KG1 (cell line): ENCODE measurements around the gene SPOCK1.

ENCODE experiments used
- DNase-seq: peaks from one replicate; lab custom pipeline; 2025; lab: John Stamatoyannopoulos, UW

SPOCK1 gene

DNA sequence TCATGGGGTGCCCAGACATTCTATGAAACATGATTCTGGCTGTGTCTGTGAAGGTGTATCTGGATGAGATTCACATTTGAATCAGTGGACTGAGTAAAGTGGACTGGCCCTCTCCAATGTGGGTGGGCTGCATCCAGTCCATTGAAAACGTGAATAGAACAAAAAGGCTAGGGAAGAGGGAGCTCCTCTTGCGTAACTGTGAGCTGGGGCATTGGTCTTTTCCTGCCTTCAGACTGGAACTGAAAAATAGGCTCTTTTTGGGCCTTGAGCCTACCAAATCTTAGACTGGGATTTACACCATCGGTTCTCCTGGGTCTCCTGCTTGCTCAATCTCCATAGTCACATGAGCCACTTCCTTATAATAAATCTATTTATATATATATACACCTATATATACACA, 170.1 kb downstream of the SPOCK1 start:
- no peak for DNase-seq

DNA sequence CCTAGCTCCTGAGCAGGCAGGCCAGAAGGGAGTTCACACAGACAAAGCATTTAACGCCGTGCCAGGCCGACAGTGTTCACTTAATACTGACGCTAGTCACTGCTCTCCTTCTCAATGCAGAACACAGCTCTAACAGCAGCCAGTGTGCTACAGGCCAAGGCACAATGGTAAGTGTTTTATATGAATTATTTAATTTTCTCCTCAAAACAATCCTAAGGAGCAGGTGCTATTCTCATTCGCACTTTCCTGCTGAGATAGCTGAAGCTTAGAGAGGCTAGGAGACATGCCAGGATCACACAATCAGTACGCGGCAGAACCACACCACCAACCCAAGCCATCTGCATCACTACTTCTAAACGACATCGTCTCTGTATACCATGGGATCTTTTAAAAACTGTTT, 170.7 kb downstream of the SPOCK1 start:
- no peak for DNase-seq

- DNase-seq = no peak
These were observed 173.4 kb downstream of the SPOCK1 start for GRCh38 chr5:137325721-137326120.

GRCh38 chr5:137320056-137321045, 178.8 kb downstream of the SPOCK1 start:
- DNase-seq = no peak

GRCh38 chr5:137318027-137318426, 181.1 kb downstream of the SPOCK1 start:
- no peak for DNase-seq

DNA sequence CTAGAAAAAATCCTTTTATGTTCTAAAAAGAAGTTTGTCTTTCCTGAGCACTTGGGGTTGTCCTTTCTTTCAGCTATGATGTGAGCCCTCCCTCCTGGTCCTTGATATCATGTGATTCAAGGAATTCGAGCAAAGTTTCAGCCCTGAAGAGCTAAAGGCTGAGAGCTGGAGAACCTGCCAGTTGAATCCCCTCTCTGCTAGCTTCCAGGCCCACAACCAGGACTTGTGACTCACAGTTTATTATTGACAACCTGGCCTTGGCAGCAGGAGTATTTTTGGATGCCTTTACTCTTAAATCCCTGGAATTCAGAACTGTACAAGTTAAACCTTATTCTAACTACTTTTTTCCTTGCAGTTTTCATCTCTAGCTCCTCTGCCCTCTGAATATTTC, 182.8 kb downstream of the SPOCK1 start:
- no peak for DNase-seq

- no peak for DNase-seq
These were observed 183.4 kb downstream of the SPOCK1 start for GRCh38 chr5:137315534-137316345.

DNA sequence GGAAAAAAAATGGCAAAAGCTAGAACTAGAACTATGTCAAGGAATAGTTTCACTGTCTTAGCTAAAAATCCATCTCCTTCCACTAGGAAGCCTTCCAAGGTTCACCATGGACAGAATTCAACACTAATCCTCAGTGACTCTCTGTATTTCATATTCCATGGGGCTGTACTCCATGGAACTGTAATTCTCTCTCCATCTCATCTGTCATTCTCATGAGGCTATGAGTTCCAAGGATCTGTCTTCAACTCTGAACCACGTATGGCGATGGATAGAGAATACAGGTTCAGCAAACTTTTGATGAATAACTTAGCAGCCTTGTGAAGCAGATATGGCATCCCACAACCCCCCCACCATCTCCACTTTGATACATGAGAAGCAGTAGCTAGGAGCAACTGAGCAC, 184.0 kb downstream of the SPOCK1 start:
- DNase-seq = no peak

DNA sequence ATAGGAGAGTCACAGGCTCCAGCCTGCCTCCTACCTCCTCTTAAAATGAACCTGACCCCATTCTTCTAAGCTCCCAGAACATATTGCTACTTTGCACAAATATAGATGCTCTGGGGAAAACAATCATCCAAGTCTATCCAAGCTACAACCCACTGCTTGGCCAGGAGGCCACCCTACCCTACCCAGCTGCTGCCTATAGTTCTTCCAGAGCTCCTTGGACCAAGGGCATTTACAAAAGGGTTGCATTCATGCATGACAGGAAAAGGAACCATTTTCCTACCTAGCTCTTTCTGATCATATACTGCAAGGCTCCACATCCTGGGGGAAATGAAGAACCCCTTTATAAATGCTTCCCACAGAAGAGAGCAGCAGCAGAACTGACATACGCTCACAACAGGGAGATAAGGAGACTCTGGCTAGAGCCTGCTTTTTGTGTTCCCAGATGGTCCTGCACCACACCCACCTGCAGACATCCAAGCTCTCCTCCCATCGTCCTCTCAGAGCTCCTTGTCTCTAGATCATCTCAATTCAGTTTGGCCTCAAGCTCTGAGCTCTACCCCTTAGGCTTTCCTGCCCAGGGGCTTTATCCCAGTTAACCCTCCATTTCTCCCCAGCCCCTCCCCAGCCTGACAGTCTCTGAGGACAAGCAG, 185.5 kb downstream of the SPOCK1 start:
- DNase-seq = no peak

DNA sequence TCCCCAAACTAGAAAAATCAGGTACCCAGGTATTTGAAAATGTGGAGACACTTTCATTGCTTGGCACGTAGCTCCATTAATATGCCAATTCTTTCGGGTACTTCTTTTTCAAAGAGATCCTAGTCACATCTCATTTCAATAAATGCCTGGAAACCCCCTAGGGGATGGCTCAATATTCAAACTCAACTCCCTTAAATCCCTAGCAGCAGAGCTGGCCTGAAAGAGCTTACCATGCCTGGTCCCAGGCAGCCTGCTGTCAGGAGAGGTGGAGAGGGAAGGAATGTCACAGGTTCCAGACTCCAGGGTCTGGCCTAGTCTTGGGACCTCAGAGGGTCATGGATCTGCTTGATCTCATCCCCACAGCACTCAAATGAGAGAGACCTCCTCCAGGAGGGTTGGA, 187.1 kb downstream of the SPOCK1 start:
- DNase-seq = no peak

DNA sequence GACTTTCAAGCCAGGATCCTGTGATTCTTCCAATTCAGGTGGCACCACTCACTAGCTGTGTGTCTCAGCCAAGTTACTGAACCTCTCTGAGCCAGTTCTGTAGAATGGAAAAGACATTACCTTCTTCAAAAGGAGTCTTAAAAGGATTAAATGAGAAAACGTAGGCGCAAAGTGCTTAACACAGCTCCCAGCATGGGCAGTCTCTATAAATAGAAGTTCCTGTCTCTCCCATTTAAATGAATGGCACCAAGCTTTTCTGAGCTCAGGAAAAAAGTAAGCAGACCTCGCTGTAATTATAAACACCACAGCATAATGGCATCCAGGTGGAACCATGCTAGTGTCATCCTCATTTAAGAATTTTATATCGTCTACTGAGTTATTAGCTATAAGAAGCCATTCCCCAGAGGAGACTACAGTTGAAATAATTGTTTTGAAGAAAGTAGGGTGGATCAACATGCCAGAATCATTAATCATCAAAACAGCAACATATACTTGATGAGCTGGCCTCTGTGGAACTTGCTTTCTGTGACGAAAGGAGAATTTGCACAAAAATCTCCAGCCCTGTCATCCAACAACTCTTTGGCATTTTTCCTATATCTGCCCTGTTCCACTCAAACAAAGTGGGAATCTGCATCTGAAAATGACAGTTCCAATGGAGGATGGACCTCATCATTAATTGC, 188.9 kb downstream of the SPOCK1 start:
- DNase-seq = no peak

DNA sequence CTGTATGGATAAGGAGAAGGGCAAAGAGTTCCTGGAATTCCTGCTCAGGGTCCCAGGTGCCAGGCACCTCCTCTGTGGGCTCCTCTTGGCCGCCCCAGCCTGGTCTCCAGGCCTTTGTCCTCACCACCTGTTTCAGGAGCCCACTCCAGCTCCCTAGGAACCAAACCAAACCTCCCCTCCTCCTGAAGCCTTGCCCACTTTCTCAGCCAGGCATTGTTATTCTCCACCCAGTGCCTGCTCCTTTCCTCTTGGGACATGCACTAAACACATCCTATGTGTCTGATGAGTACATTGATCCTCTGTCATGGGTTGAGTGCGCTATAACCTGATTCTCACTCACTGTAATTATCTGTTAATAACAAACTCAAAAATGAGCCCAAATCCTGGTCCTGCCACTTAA, 189.8 kb downstream of the SPOCK1 start:
- no peak for DNase-seq

DNA sequence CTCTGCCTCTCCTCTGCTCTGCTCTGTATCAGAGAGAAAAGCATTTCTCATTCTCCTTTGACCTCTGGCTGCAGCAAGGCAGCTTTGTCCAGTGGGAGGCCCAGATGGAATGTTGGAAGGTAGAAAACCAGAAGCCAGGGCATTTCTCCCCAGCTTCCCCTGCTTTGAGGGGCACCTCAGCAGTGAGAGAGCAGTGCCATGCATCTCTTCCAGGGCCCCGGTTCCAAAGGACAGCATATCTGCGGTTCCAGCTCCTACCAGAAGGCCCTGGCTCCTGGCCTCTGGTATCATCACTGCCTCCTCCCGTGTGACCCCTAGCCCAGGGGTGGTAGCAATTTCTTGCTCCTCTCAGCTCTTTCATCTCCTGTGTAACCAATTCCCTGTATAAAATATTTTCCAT, 190.8 kb downstream of the SPOCK1 start:
- DNase-seq = no peak

GRCh38 chr5:137306903-137307302, 192.2 kb downstream of the SPOCK1 start:
- no peak for DNase-seq

- no peak for DNase-seq
These were observed 193.0 kb downstream of the SPOCK1 start for GRCh38 chr5:137305971-137306602.

GRCh38 chr5:137304226-137304874, 194.8 kb downstream of the SPOCK1 start:
- no peak for DNase-seq

GRCh38 chr5:137303509-137303908, 195.6 kb downstream of the SPOCK1 start:
- no peak for DNase-seq

GRCh38 chr5:137300411-137301240, 198.5 kb downstream of the SPOCK1 start:
- no peak for DNase-seq

- DNase-seq = no peak
These were observed 202.8 kb downstream of the SPOCK1 start for GRCh38 chr5:137296213-137296781.

GRCh38 chr5:137294604-137295003, 204.5 kb downstream of the SPOCK1 start:
- no peak for DNase-seq
